NB4 (cell line): ENCODE results near the gene RGS12.
A peak's percentile ranks its signal among the peaks of the same experiment; 100 is the strongest.

ENCODE experiments used
- DNase-seq: peaks from one replicate; pipeline ENCODE4 v3.0.0; 2010; ENCODE audit warnings: low read depth
- H3K4me3 ChIP-seq: one replicate; pipeline ENCODE4 v1.5.1; 2011; ENCODE audit warnings: mild to moderate bottlenecking, low read depth, low read length, moderate library complexity
- CTCF ChIP-seq: IDR thresholded peaks from one replicate; pipeline ENCODE4 v1.5.1; 2012; ENCODE audit warnings: low read depth, low read length
- MAX ChIP-seq: IDR thresholded peaks from 2 replicates; pipeline ENCODE4 v1.6.1; 2011; ENCODE audit warnings: low read depth, low read length
- MYC ChIP-seq: IDR thresholded peaks from 2 replicates; pipeline ENCODE4 v1.6.1; 2011; ENCODE audit warnings: low read depth, low read length
- POLR2A ChIP-seq: IDR thresholded peaks from 2 replicates; pipeline ENCODE4 v1.6.1; 2011; ENCODE audit warnings: mild to moderate bottlenecking; ENCODE audit not compliant: insufficient read length; ENCODE audit errors: extremely low read depth

The RGS12 gene

GRCh38 chr4:3288571-3289094 lies 4.2 kb upstream of the RGS12 start:
- no peak overlapping the region for H3K4me3 ChIP-seq
- DNase-seq: no peak
- TF ChIP-seq CTCF: no peak
- TF ChIP-seq MAX: no peak
- TF ChIP-seq POLR2A: no peak
- no peak for TF ChIP-seq MYC

- no peak overlapping the region for H3K4me3 ChIP-seq
- DNase-seq: no peak
- TF ChIP-seq CTCF (no peak), MAX (no peak), MYC (no peak), POLR2A (no peak)
Observed at GRCh38 chr4:3290476-3290875, 2.3 kb upstream of the RGS12 start.

GRCh38 chr4:3290889-3291321 lies 1.9 kb upstream of the RGS12 start:
- TF ChIP-seq POLR2A (no peak), CTCF (no peak), MAX (no peak), MYC (no peak)
- no peak overlapping the region for H3K4me3 ChIP-seq
- no peak for DNase-seq

- peak overlapping the region; percentile 71 for H3K4me3 ChIP-seq
- no peak for TF ChIP-seq CTCF
- DNase-seq: no peak
Observed at GRCh38 chr4:3291411-3291968, 1.3 kb upstream of the RGS12 start.

- DNase-seq: peak; percentile 74
- H3K4me3 ChIP-seq: peak overlapping the region; percentile 71
- TF ChIP-seq MYC (no peak), CTCF (no peak), POLR2A (no peak), MAX (no peak)
Observed at GRCh38 chr4:3291969-3292570, 751 bp upstream of the RGS12 start.
